ENCODE results near the gene ERN1.

The ERN1 gene

DNA sequence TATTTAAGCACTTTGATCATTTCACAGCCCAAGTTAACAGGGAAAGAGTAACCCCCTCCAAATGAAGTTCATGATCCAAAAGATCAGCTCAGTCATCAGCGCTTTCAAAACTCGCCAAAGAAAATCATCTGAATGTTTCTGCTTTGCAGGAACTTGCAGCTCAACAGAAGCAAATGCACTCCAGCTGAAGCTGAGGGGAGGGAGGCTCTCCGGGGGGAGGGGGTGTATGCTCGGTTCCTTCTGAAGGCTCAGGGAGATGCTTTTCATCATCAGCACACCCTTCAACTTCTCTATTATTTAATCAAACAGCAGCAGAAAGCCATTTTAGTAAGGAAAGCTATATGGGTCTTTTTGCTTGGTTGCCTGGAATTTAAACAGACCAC, 24.4 kb upstream of the ERN1 start:
- Histone ChIP-seq H3K79me2 (ENCODE audit: low read length) (no peaks in the 10 kb centered on the region), H3K4me2 (ENCODE audit: low read depth, low read length) (no peak overlapping the region), H3K27me3 (replicated peaks; ENCODE audit: insufficient read depth, low read length) (no peaks in the 10 kb centered on the region), H3K9me3 (replicated peaks; ENCODE audit: insufficient read depth, low read length) (no peaks in the 10 kb centered on the region), H3K27ac (ENCODE audit: low read length) (no peak overlapping the region), H4K20me1 (ENCODE audit: insufficient read depth, low read length) (no peaks in the 10 kb centered on the region), H3K9ac (ENCODE audit: low read length) (no peak overlapping the region), H3K9me2 (replicated peaks; ENCODE audit: insufficient read depth, low read length) (no peaks in the 10 kb centered on the region), H2AFZ (ENCODE audit: low read length) (no peak overlapping the region), H3K4me3 (ENCODE audit: low read length) (no peak overlapping the region), H3F3A (ENCODE audit: insufficient read depth, low read length) (peaks cover 17% of the 10 kb centered on the region), H3K4me1 (ENCODE audit: low read length) (peaks cover 24% of the 10 kb centered on the region), H3K36me3 (replicated peaks; ENCODE audit: insufficient read depth, low read length) (no peaks in the 10 kb centered on the region)
- TF ChIP-seq EZH2phosphoT487 (IDR thresholded peaks at IDR 0.05; ENCODE audit: low read length) (no peak), CTCF (IDR thresholded peaks at IDR 0.05; ENCODE audit: low read length) (no peak), EZH2 (optimal IDR thresholded peaks at IDR 0.05; ENCODE audit: low read depth, low read length) (no peak)
- DNase-seq: no peak

GRCh38 chr17:64153565-64154312, 23.8 kb upstream of the ERN1 start:
- no peak overlapping the region for H3K4me3 ChIP-seq (ENCODE audit: low read length)
- no peaks in the 10 kb centered on the region for H3K36me3 ChIP-seq (replicated peaks; ENCODE audit: insufficient read depth, low read length)
- H3K27me3 ChIP-seq (replicated peaks; ENCODE audit: insufficient read depth, low read length): no peaks in the 10 kb centered on the region
- no peaks in the 10 kb centered on the region for H3K9me3 ChIP-seq (replicated peaks; ENCODE audit: insufficient read depth, low read length)
- peaks cover 23% of the 10 kb centered on the region for H3F3A ChIP-seq (ENCODE audit: insufficient read depth, low read length)
- no peak overlapping the region for H2AFZ ChIP-seq (ENCODE audit: low read length)
- no peaks in the 10 kb centered on the region for H3K9me2 ChIP-seq (replicated peaks; ENCODE audit: insufficient read depth, low read length)
- no peak overlapping the region for H3K27ac ChIP-seq (ENCODE audit: low read length)
- no peaks in the 10 kb centered on the region for H3K79me2 ChIP-seq (ENCODE audit: low read length)
- H3K9ac ChIP-seq (ENCODE audit: low read length): no peak overlapping the region
- H3K4me1 ChIP-seq (ENCODE audit: low read length): peaks cover 24% of the 10 kb centered on the region
- H4K20me1 ChIP-seq (ENCODE audit: insufficient read depth, low read length): no peaks in the 10 kb centered on the region
- no peak for DNase-seq
- TF ChIP-seq CTCF (IDR thresholded peaks at IDR 0.05; ENCODE audit: low read length): no peak
- TF ChIP-seq EZH2 (optimal IDR thresholded peaks at IDR 0.05; ENCODE audit: low read depth, low read length): no peak
- TF ChIP-seq EZH2phosphoT487 (IDR thresholded peaks at IDR 0.05; ENCODE audit: low read length): no peak
- no peak overlapping the region for H3K4me2 ChIP-seq (ENCODE audit: low read depth, low read length)

DNA sequence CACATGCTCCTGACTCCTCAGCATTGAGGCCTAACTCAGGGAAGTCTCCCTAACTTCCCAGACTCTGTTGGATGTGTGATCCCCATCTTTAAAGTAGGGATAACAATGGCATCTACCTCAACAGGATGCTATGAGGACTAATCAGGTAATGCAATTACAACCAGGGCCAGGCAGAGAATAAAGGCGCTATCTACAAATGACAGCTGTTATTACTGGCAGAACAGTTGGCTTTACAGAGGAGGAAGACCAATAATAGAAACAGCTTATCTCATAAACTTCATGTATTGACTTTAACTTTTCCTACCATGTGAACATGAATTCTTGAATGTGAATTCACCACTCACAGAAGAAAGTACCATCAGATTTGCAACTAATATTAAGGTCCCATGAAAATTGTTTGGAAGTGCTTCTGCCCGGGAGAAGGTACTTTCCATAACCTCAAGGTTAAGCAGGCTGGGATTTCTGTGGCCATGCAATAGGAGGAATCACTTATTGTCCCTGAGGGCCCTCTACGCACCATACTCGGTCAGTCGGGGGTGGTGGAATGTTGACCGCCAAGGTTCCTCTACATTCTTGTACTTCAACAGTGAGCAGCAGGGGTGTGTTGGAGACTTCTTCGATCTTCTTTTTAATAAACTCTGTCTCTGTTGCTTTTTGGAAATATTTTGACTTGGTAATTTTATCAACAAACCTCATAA, 22.6 kb upstream of the ERN1 start:
- Histone ChIP-seq H3K9ac (ENCODE audit: low read length) (no peak overlapping the region), H3K9me2 (replicated peaks; ENCODE audit: insufficient read depth, low read length) (no peaks in the 10 kb centered on the region), H4K20me1 (ENCODE audit: insufficient read depth, low read length) (no peaks in the 10 kb centered on the region), H3K4me2 (ENCODE audit: low read depth, low read length) (no peak overlapping the region), H3K9me3 (replicated peaks; ENCODE audit: insufficient read depth, low read length) (no peaks in the 10 kb centered on the region), H3K27me3 (replicated peaks; ENCODE audit: insufficient read depth, low read length) (no peaks in the 10 kb centered on the region), H3F3A (ENCODE audit: insufficient read depth, low read length) (peaks cover 34% of the 10 kb centered on the region), H3K4me1 (ENCODE audit: low read length) (peaks cover 24% of the 10 kb centered on the region), H3K36me3 (replicated peaks; ENCODE audit: insufficient read depth, low read length) (no peaks in the 10 kb centered on the region), H3K27ac (ENCODE audit: low read length) (no peak overlapping the region), H3K79me2 (ENCODE audit: low read length) (no peaks in the 10 kb centered on the region), H3K4me3 (ENCODE audit: low read length) (no peak overlapping the region), H2AFZ (ENCODE audit: low read length) (no peak overlapping the region)
- no peak for DNase-seq
- no peak for TF ChIP-seq EZH2 (optimal IDR thresholded peaks at IDR 0.05; ENCODE audit: low read depth, low read length)
- no peak for TF ChIP-seq EZH2phosphoT487 (IDR thresholded peaks at IDR 0.05; ENCODE audit: low read length)
- no peak for TF ChIP-seq CTCF (IDR thresholded peaks at IDR 0.05; ENCODE audit: low read length)
